CD14-positive monocyte (primary cell): ENCODE data around the gene CEP112. TPM values are rescaled to one million over a fixed set of nuclear protein-coding genes. Genes with fewer than 3 reads are reported as not detected.

Experiments
- DNase-seq, 3 donors: peaks; one replicate each; pipeline ENCODE4 v3.0.0-alpha.2; 2011 to 2022
- H2AFZ ChIP-seq: 2 replicates; pipeline ENCODE4 v1.6.0; 2012; ENCODE audit warnings: mild to moderate bottlenecking, low read depth, low read length, inconsistent platforms; ENCODE audit not compliant: insufficient read depth, poor library complexity, severe bottlenecking
- H3K27ac ChIP-seq, 2 donors: 1 replicate in 1 of 2; 2 replicates in 1 of 2; pipeline ENCODE4 v1.5.1; 2012 to 2013; ENCODE audit warnings: low read length in 2 of 2, control low read depth in 1 of 2, inconsistent platforms in 1 of 2, low read depth in 1 of 2, mild to moderate bottlenecking in 1 of 2
- H3K27me3 ChIP-seq, 2 donors: one replicate each; pipeline versions ENCODE4 v1.6.0 to v1.6.1; 2011 to 2013; ENCODE audit warnings: low read length in 2 of 2; ENCODE audit not compliant: control insufficient read depth in 2 of 2, insufficient read depth in 2 of 2
- H3K36me3 ChIP-seq, 2 donors: replicated peaks in 1 of 2; 1 replicate in 1 of 2; 2 replicates in 1 of 2; pipeline versions ENCODE4 v1.5.1 to v1.6.1; 2012 to 2013; ENCODE audit warnings: low read length in 2 of 2, control low read depth in 1 of 2, inconsistent platforms in 1 of 2, mild to moderate bottlenecking in 1 of 2; ENCODE audit not compliant: insufficient read depth in 2 of 2, control insufficient read depth in 1 of 2
- H3K4me1 ChIP-seq, 2 donors: 1 replicate in 1 of 2; 2 replicates in 1 of 2; pipeline versions ENCODE4 v1.5.1 to v1.6.1; 2012 to 2013; ENCODE audit warnings: low read length in 2 of 2, control low read depth in 1 of 2, inconsistent platforms in 1 of 2, mild to moderate bottlenecking in 1 of 2, moderate library complexity in 1 of 2; ENCODE audit not compliant: insufficient read depth in 2 of 2, control insufficient read depth in 1 of 2
- H3K4me2 ChIP-seq: replicated peaks from 2 replicates; pipeline ENCODE3; 2012; ENCODE audit warnings: low read length, moderate library complexity, mild to moderate bottlenecking; ENCODE audit not compliant: poor library complexity, severe bottlenecking; ENCODE audit errors: extremely low read depth
- H3K4me3 ChIP-seq, 3 experiments: fragments of 200-600 bp in 1 of 3; sonication (generic) in 1 of 3; replicated peaks in 1 of 3; 1 replicate in 2 of 3; 2 replicates in 1 of 3; pipeline ENCODE4 v1.5.1; 2011 to 2013; ENCODE audit warnings: low read length in 3 of 3, mild to moderate bottlenecking in 3 of 3, control low read depth in 2 of 3, low read depth in 2 of 3, inconsistent platforms in 1 of 3, moderate library complexity in 1 of 3
- H3K79me2 ChIP-seq: 2 replicates; pipeline ENCODE4 v1.6.0; 2012; ENCODE audit warnings: mild to moderate bottlenecking, control low read depth, inconsistent platforms, low read length, moderate library complexity; ENCODE audit not compliant: insufficient read depth
- H3K9ac ChIP-seq: 2 replicates; pipeline ENCODE4 v1.6.0; 2017; ENCODE audit warnings: low read length, mild to moderate bottlenecking; ENCODE audit not compliant: insufficient read depth, poor library complexity, severe bottlenecking
- H3K9me3 ChIP-seq, 2 donors: replicated peaks in 1 of 2; 1 replicate in 1 of 2; 2 replicates in 1 of 2; pipeline versions ENCODE4 v1.5.1 to v1.6.1; 2012 to 2013; ENCODE audit warnings: low read length in 2 of 2, control low read depth in 1 of 2; ENCODE audit not compliant: control insufficient read depth in 1 of 2, insufficient read depth in 1 of 2
- H4K20me1 ChIP-seq: 2 replicates; pipeline ENCODE4 v1.6.0; 2012; ENCODE audit warnings: mild to moderate bottlenecking, low read length, control low read depth, moderate library complexity; ENCODE audit not compliant: insufficient read depth
- H3K27ac Mint-ChIP-seq, 7 donors: one replicate each; pipeline ENCODE4 v1.8.0; 2020; ENCODE audit warnings: mild to moderate bottlenecking in 7 of 7, mixed read lengths in 7 of 7, moderate library complexity in 6 of 7, inconsistent platforms in 2 of 7
- H3K27me3 Mint-ChIP-seq, 3 donors: one replicate each; pipeline ENCODE4 v1.8.0; 2021 to 2022; ENCODE audit warnings: low read depth in 3 of 3, mild to moderate bottlenecking in 3 of 3, mixed read lengths in 3 of 3, moderate library complexity in 3 of 3, inconsistent platforms in 1 of 3
- H3K36me3 Mint-ChIP-seq, 2 donors: one replicate each; pipeline ENCODE4 v1.8.0; 2020; ENCODE audit warnings: mixed read lengths in 2 of 2, inconsistent platforms in 1 of 2, mild to moderate bottlenecking in 1 of 2
- H3K4me1 Mint-ChIP-seq: one replicate; pipeline ENCODE4 v1.8.0; 2020; ENCODE audit warnings: mild to moderate bottlenecking, mixed read lengths
- H3K4me3 Mint-ChIP-seq, 2 donors: one replicate each; pipeline ENCODE4 v1.8.0; 2020; ENCODE audit warnings: mild to moderate bottlenecking in 2 of 2, mixed read lengths in 2 of 2, moderate library complexity in 1 of 2
- H3K9me3 Mint-ChIP-seq, 7 donors: one replicate each; pipeline ENCODE4 v1.8.0; 2020 to 2022; ENCODE audit warnings: mixed read lengths in 7 of 7, mild to moderate bottlenecking in 6 of 7, moderate library complexity in 6 of 7, inconsistent platforms in 2 of 7
- WGBS: methylation state at CpG from one replicate; pipeline ENCODE4 v1.1.5; 2013; ENCODE audit warnings: missing lambda C conversion rate; ENCODE audit not compliant: insufficient coverage; 5-methylcytosine and 5-hydroxymethylcytosine counted together
- intact Hi-C, 2 donors: fragments of 100-400 bp; cut with micrococcal nuclease; formaldehyde crosslinking; loops; one replicate each; pipeline versions ENCODE4 v1.15.0 to v1.15.1; 2023
- polyA plus RNA-seq, 3 donors: library from polyadenylated mRNA; depleted of rRNA in 1 of 3; unstranded in 2 of 3; stranded (reverse) in 1 of 3; fragments of 300-500 nt in 2 of 3; fragments of >200 nt in 1 of 3; fragmentation: Illumina TruSeq in 2 of 3; gene quantifications; 1 replicate in 2 of 3; 2 replicates in 1 of 3; pipeline ENCODE4 v1.2.3, GENCODE V29; 2012 to 2021
- TF ChIP-seq, protein P1 (sequence below): fragments of 200-600 bp; IDR thresholded peaks from one replicate; pipeline ENCODE4 v1.8.0; 2022; ENCODE audit warnings: antibody characterized with exemption, mild to moderate bottlenecking

Gene CEP112
- polyA plus RNA-seq, 3 donors, result 0.10 TPM; not detected in 2

DNA sequence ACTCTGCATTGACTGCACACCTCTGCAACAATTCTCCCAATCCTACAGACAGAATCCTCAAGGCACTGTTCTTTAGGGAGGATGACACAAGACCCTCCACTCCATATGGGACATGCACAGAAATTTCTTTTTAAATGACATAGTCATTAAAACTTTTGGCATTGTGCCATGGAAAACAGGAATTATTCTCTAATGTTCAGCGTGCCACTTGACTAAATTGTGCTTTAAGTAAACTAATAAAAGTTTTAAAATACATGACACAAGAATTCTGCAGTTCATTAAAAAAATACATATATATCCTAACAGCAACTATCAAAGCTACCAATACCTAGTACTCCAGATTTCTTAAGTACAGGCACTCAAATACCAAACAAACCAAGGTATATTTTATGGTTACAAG, 16.0 kb downstream of the CEP112 start:
- Mint-ChIP-seq H3K9me3 (no peaks in the 10 kb centered on the region), H3K36me3 (no peaks in the 10 kb centered on the region), H3K4me1 (no peaks in the 10 kb centered on the region), H3K4me3 (no peak overlapping the region), H3K27ac (no peak overlapping the region), H3K27me3 (peaks cover 0 to 3% (median 2%) of the 10 kb centered on the region in 3 donors)
- Histone ChIP-seq H3K9ac (no peak overlapping the region), H3K4me1 (no peaks in the 10 kb centered on the region), H3K79me2 (no peaks in the 10 kb centered on the region), H3K4me3 (no peak overlapping the region), H3K27ac (no peak overlapping the region), H3K4me2 (no peak overlapping the region), H2AFZ (no peak overlapping the region), H3K36me3 (no peaks in the 10 kb centered on the region), H4K20me1 (no peaks in the 10 kb centered on the region), H3K27me3 (no peaks in the 10 kb centered on the region), H3K9me3 (no peaks in the 10 kb centered on the region)
- intact Hi-C loops, result no loop called here
- WGBS, result no CpG with 5 or more reads among the region's 1 CpG
- DNase-seq, result no peak
- TF ChIP-seq, protein P1, sequence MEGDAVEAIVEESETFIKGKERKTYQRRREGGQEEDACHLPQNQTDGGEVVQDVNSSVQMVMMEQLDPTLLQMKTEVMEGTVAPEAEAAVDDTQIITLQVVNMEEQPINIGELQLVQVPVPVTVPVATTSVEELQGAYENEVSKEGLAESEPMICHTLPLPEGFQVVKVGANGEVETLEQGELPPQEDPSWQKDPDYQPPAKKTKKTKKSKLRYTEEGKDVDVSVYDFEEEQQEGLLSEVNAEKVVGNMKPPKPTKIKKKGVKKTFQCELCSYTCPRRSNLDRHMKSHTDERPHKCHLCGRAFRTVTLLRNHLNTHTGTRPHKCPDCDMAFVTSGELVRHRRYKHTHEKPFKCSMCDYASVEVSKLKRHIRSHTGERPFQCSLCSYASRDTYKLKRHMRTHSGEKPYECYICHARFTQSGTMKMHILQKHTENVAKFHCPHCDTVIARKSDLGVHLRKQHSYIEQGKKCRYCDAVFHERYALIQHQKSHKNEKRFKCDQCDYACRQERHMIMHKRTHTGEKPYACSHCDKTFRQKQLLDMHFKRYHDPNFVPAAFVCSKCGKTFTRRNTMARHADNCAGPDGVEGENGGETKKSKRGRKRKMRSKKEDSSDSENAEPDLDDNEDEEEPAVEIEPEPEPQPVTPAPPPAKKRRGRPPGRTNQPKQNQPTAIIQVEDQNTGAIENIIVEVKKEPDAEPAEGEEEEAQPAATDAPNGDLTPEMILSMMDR, result no peak

DNA sequence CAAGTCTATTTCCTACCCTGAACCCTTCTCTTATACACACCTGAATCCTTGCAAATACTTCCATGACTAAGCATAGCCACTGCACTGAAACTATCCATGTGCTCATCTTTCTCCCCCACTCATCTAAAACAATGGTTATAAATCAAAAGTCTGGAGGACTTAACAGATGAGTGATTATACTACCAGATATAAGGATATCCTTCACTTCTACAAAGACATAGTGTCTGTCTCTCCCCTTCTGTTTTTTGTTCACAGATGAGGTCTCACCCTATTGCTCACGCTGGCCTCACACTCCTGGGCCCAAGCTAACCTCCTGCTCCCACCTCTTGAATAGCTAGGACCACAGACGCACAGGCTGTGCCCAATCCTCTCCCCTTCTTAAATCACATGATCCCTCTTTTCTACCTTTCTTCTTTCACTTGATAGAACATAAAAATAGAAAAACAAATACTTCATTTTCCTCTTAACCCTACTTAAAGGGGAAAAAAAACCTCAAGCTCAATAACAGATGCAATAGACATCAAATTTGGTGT, 19.2 kb downstream of the CEP112 start:
- Histone ChIP-seq H3K4me1 (no peaks in the 10 kb centered on the region), H4K20me1 (no peaks in the 10 kb centered on the region), H3K4me3 (no peak overlapping the region), H3K79me2 (no peaks in the 10 kb centered on the region), H3K36me3 (no peaks in the 10 kb centered on the region), H3K9ac (no peak overlapping the region), H3K4me2 (no peak overlapping the region), H2AFZ (no peak overlapping the region), H3K27me3 (no peaks in the 10 kb centered on the region), H3K9me3 (no peaks in the 10 kb centered on the region), H3K27ac (no peak overlapping the region)
- 86% methylated on average over 2 of the region's 2 CpGs for WGBS
- no peaks in the 10 kb centered on the region for H3K9me3 Mint-ChIP-seq
- TF ChIP-seq, protein P1, result no peak
- peaks cover 0 to 3% (median 2%) of the 10 kb centered on the region in 3 donors for H3K27me3 Mint-ChIP-seq
- no peak overlapping the region for H3K27ac Mint-ChIP-seq
- no peak for DNase-seq
- no peaks in the 10 kb centered on the region for H3K4me1 Mint-ChIP-seq
- no peaks in the 10 kb centered on the region for H3K36me3 Mint-ChIP-seq
- intact Hi-C loops, result no loop called here
- H3K4me3 Mint-ChIP-seq, result no peak overlapping the region
